ENCODE data around the gene KNDC1.
"Not testable (repeated sequence)": the region's sequence is repeated elsewhere in the genome, so short reads cannot be mapped to it uniquely, and the experiment has no call there.

Gene KNDC1

DNA sequence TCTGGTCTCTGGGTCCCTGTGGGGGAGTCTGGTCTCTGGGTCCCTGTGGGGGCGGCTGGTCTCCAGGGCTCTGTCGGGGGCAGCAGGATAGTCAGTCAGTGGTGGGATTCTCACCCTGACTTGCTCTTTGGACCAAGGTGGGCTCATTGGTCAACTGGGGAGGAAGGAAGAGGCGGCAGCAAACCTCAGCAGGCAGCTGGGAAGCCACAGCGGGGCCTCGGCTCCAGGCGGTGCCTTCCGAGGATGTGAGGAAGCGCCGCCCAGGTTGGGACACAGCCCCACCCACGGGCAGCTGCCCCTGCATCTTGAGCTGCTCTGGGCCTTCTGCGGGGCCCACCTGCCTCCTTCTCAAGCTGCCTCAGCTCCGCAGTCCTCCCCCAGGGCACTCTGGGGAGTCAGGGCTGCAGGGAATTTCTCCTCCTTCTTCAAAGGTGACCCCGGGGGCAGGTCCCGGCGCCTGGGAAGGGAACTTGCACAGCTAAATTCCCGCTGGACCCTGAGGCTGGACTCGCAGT lies 20.4 kb upstream of the KNDC1 start:
- no peak for DNase-seq

DNA sequence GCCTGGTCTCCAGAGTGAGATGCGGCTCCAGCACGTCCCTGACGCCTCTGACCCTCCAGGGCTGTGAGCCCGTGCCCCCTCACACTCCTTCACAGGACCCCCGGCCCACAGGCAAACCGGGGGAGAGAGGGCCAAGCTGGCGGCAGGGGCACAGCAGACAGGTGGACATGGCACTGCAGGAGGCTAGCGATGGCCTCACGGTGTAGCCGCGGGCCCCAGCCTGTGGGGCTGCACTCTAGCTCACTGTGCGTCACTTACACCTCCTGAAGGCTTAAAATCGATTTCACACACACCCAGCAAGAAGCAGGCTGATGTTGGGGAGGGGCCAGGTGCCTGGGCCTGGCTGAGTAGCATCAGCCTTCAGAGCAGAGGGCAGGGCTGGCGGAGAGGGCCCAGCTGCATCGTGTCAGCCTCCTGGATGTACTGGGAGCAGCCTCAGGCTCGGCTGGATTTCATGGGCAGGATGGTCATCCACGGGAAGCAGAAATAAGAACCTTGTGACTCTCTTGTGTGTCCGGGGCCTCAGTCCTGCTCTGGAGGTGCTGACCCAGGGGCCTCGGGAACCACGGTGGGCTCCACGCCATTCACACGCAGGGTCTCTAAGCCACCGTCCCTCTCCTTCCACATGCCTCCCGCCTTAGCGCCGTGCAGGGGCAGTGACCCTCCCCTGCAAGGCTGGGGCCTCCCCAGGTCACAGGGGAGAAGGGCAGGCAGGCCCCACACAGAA lies 19.4 kb upstream of the KNDC1 start:
- DNase-seq, result no peak

DNA sequence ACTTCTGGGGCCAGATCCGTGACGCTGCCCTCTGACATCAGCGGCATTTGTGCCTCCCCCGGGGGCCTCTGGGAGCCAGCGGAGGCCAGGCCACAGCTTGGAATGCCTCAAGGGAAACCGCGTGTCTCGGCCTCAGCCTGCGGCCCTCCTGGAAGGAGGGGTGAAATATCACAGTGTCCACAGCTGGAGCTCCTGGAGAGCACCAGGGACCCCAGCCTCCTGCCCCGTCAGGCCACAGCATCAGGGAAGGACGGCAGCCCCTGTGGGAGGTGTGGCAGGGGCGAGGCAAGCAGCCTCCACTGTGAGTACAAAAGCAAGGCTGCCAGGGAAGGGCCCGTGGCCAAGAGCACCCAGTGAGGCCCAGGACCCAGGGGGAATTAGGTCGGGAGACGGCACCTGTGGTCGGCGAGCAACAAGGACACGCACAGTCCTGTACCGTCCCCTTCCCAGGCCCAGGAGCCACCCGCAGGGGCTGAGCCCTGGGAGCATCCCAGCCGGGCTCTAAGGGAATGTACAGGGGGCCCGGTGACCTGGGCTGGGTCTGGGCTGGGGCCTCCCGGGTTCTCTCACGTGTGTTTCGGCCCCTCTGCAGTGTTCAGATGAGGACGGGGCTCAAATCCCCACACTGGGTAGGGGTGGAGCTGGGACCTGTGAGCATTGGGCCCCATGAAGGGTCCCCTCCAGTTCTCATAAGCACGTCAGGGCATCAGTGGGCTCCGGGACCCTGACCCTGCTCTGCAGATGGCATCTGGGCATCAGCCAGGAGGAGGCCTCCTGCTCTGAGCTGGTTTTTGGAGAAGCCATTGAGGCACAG lies 18.7 kb upstream of the KNDC1 start:
- DNase-seq, result no peak

DNA sequence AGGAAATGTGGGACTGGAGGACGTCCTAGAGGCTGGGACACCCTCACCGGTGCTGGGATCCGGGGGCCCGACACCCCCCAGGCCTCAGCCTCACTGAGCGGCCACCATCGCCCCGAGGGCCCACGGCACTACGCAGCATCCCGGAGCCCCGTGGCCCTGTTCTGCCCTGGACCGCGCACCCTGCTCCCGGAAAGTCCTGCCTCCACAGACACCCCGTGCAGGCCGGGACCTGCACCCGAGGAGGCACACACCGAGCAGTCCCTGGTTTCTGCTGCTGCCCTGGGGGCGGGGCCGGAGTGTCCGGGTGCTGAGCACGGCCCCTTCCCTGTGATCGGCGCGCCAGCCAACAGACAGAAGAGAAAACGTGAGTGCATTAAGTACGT lies 18.1 kb upstream of the KNDC1 start:
- no peak for DNase-seq

DNA sequence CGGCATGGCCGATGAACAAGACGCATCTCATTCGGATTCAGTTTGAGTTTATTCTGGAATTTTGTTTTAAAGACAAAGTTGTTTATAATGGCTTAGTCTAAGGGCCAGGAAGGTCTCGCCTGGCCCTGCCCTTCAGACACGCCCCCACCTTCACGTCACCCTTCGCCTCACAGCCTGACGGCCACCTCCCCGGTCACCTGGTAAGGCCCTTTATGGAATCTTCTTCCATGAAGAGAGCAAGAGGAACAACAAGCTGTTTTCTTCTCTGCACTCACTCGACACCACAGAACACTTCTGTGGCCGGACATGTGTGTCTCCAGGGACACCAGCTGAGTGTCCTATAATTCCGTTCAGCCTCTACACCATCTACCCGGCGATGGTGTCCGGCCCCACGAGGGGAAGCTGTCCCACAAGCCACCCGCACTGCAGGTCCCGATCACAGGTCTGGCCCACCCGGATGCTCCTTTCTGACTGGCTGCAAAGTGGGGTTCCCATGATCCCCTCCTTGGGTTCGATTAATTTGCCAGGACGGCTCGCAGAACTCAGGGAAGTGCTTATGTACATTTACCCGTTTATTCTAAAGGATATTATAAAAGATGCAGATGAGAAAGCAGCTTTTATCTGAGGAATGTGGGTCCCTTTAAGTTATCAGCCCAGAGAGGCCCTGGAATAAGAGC lies 17.4 kb upstream of the KNDC1 start:
- no peak for DNase-seq

DNA sequence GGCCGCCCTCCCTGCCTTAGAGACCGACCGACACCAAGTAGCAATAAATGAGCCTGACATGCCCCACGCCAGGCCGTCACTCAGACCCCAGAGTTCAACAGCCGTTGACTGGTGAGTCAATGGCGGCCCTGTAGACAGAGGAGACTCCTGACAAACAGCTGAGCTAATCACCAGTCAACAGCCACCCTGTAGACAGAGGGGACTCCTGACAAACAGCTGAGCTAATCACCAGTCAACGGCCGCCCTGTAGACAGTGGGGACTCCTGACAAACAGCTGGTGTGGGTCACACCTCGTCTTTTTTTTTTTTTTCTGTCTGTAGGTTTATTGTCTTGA lies 16.9 kb upstream of the KNDC1 start:
- no peak for DNase-seq

DNA sequence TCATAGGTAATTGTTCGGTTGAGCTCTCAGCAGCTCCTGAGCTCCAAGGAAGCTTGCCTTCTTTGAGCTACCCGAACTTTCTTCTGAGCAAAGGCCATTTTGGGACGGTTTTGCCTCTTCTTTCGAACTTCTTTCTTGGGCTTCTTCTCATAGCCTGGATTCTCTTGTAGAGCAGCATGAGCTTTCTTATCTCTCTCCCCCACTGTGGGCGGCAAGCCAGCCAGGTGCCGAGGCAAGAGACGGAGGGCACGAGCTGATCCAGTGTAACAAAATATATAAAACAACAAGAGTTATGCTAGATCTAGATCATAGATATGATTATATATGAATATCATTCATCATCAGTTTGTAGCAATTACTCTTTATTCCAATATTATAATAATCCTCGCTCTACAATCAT lies 16.5 kb upstream of the KNDC1 start:
- DNase-seq, result no peak

DNA sequence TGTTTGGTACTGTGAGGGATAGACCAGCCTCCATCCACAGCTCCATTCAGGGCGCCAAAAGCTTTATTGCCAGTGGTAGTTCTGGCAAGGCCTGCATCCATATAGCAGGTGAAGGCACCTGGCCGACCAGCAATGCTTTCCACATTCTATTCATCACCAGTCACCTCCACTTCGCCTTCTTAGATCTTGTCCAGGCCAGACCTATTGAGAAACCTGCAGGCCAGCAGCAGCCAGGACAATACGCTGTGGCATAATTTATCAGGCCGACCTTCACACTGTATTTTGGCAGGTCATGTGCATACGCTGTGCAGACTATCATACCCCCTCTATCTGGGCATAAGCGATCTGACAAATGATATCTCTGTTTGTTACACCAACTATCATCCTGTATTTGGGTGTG lies 15.2 kb upstream of the KNDC1 start:
- no peak for DNase-seq

DNA sequence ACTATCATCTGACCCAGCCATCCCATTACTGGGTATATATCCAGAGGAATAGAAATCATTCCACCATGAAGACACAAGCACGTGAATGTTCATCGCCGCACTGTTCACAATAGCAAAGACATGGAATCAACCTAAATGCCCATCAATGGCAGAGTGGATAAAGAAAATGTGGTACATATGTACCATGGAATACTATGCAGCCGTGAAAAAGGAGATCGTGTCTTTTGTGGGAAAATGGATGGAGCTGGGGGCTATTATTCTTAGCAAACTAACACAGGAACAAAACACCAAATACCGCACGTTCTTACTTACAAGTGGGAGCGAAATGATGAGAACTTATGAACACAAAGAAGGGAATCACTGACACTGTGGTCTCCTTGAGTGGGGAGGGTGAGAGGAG lies 9.8 kb upstream of the KNDC1 start:
- no peak for DNase-seq

DNA sequence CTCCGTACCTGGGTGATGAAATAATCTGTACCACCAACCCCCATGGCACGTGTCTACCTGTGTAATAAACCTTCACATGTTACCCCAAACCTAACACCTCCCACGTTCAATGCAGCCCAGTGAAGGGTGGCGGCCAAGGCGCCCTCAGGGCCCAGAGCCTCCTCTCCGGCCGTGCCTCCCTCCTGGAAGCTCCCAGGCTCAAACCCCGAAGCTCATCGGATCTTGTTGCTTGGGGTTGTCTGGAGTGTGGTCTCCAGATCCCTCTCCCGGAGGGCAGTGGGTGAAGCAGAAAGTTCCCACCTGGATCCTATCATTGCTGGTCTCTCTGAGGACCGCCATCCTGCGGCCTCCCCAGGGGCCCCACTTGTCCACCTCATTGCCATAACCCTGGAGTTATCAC lies 9.4 kb upstream of the KNDC1 start:
- DNase-seq, result no peak

DNA sequence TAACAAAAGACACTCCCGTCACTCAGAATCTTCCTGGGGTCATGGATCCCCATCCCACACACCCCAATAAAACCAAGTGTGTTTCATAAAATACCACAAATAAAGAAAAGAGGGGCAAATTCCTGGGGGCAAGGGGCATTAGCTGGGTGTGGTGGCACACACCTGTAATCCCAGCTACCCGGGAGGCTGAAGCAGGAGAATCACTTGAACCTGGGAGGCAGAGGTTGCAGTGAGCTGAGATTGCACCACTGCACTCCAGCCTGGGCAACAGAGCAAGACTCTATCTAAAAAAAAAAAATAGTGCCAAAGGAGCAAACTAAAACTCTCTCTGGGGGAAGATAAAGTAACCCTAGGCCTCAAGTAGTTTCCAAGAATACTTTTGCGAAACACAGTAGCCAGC lies 8.9 kb upstream of the KNDC1 start:
- not testable (repeated sequence) for DNase-seq

DNA sequence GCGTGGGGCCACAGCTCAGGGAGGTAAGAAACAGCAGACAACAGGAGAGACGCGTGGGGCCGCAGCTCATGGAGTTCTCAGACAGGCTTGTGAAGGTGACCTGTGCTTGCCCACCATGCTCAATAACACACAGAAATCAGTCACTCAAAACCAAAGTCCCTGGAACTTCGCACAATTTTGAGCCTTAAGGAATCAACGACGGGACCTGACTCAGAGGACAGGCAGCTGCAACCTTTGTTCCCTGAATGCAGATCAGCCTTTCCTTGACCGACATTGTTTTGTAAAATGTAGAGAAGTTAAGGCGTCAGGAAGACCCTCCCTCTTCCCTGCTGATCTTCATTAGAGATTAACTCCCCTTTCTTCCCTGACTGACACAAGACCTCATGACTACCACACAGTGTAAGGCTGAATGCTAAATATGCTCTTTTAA lies 8.5 kb upstream of the KNDC1 start:
- DNase-seq, result no peak

DNA sequence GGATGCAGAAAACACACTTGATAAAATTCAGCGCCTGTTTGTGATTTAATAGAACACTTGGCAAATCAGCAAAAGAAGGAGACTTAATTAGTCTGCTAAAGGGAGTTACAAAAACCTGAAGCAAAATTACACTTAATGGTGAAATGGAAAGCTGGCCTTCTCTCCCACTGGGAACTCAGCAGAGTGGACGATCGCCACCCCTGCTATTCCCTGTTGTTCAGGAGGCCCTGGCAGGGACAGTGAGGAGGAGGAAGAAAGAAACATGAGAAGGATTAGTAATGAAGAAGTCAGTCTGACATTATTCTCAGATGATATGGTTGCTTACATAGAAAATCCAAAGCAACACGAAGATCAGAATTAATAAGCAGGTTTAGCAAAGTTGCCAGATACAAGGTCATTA lies 5.6 kb upstream of the KNDC1 start:
- no peak for DNase-seq

DNA sequence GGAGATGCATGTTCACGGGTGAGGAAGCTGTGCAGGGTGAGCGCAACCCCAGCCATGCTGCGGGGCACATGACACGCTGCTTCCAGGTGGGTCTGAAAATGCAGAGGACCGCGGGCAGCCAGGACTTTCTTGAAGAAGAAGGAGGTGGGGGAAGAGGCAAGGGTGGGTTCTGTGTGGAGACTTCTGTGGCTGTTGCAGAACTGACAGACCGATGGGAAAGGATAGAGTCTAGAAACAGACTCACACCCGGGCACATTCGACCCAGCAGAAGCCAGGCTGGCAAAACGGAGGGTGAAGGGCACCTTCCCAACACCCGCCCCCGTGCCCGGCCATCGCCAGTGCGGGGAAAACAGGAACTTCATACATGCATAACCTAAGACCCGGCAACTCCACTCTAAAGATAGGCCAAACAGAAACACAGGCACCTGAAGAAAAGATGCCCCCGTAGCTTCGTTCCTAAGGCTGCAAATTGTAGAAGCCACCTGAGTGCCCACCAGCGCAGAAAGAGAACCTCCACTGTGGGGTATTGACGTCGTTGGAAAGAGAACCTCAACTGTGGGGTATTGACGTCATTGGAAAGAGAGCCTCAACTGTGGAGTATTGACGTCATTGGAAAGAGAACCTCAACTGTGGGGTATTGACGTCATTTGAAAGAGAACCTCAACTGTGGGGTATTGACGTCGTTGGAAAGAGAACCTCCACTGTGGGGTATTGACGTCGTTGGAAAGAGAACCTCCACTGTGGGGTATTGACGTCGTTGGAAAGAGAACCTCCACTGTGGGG lies 4.8 kb upstream of the KNDC1 start:
- no peak for DNase-seq

DNA sequence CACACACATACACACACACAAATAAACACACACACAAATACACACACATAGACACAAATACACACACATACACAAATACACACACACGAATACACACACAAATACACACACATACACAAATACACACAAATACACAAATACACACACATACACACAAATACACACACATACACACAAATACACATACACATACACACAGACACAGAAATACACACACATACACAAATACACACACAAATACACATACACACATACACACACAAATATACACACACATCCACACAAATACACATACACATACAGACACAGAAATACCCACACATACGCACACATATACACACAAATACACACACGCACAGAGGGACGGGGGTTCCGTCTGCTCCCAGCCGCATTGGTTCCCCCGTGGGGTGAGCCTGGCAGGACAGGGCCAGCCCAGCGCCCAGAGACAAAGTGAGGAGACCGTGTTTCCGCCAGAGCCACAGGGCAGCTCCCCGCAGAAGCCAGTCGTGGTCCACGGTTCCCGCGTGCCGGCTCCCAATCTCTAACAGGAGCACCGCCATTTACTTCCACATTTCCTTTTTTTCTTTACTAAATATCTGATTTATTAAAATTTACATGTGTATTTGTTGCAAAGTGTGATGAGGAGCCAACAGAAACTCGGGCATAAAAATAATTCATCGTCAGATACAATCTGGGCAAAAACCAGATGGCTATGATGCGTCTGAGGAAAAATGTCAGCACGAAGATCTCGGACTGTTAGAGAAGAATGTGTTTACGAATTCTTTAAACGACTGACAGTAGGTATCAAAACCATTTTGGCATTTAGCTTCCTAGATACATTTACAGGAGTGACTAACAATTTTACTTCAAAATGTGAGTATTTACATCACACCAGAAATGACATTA lies 3.1 kb upstream of the KNDC1 start:
- DNase-seq, result peak in 1 of 56 donors; percentile 11

DNA sequence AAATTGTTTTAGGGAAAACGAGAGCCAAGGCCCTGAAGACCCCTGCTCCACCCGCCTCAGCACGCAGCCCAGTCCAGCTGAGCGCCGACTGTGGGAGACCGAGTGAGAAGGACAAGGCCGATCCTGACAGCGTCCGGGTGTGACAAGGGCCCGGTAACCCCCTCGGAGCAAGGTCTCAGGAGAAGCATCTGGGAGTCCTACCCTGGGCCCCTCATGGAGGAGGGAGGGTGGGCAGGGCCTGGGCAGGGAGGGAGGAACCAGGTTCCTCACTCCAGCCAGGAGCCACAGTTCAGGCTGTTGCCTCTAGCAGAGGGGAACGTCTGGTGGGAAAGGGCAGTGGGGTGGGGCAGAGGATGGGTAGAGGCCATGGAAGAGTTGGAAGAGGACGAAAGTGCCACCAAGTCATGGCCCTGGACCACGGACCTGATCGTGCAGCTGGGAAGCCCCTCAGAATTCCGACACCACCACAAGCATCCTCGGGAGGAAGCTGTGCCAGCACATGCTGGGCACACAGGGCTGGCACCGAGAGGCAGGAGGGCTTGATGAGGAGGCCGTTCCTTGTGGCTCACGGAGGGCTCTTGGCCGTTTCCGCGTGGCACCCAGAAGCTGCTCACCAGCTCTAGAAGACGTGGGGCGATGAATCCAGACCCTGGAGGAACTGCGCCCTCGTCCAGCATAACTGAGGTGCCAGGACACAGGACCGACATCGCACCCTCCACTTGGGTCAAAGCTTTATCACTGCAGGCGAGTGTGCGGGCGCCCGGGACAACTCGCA lies 2.2 kb upstream of the KNDC1 start:
- DNase-seq, result no peak

DNA sequence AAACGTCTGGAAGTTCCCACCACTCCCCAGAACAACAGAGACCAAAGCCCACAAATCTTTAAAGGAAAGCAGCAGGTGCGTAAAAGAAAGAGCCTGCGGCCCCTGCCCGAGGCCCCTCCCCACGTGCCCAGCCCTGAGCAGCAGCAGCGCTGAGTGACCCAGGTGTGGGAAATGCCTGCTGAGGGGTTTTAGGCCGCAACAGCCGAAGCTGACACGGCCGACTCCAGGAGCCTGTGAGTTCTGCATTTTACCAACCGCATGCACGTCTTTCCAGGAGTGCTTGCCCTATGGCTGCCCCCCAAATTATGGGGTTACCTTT lies 1.6 kb upstream of the KNDC1 start:
- DNase-seq, result no peak

DNA sequence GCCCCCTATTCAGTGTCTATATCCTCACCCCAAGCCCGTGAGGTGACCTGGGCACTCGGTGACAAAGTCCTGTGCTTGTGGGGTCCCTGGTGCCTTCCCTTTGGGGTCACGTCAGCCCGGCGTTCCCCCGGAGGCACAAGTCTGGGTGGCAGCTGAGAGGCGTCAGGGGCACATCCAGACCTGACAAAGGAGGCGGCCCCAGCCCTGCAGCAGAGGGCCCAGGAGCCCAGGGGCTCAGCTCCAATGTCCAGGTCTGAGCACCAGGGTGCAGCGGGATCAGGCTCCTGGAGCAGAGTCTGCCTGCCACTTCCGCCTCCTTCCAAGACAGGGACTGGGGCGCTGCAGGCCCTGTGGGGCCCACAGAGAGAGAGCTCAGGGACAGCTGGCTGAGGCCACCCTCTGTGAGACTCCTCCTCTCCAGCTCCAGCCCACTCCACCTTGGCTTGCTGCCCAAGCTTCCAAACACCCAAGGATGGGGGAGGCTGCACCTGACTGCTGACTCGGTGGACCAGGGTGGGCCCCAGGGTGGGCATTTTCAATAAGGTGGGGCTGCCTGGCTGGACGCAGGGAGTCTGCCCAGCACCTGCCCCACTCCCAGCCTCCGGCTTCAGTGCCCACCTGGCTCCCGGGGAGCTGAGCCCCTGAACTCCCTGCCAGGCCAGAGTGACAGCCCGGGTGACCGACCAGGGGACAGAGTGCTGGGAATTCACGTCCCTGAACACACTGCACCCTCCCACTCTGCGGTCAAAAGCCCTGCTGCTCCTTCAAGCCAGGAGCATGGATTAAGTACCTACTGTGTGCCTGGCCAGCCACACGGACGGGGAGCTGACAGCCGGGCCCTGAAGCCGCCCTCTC lies 1.0 kb upstream of the KNDC1 start:
- peak in 6 of 56 donors; percentile 16 to 49 (median 42) for DNase-seq

DNA sequence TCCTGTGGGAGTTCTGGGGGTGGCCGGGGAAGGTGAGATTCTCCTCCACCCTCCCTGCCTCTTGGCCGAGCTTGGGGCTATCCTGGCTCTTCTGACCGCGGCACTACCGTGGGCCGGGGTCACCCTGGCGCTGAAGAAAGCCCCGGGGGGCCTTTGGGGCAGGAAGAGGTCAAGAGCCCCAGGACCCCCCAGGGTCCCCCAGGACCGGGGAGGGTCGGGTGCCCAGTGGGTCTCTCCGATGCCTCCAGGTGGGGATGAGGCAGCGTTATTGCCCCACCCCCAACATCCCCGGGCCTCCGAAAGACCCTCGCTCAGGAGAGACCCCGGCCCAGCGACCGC lies 439 bp upstream of the KNDC1 start:
- no peak for DNase-seq
